Peyer's patch (tissue), 4 donors: ENCODE results near the gene ANK2.

Experiments used
- CTCF ChIP-seq, 6 experiments: fragments of 450-650 bp in 4 of 6; fragments of 200-600 bp in 2 of 6; sonication (generic) in 1 of 6; IDR thresholded peaks; one replicate each; pipeline ENCODE4 v1.5.1; 2017 to 2019; ENCODE audit warnings: antibody characterized with exemption in 6 of 6, mild to moderate bottlenecking in 3 of 6, moderate library complexity in 1 of 6
- POLR2A ChIP-seq, 2 donors: fragments of 450-650 bp; IDR thresholded peaks; one replicate each; pipeline ENCODE4 v1.5.1; 2017; ENCODE audit warnings: antibody characterized with exemption in 2 of 2, mild to moderate bottlenecking in 2 of 2, moderate library complexity in 2 of 2

GRCh38 chr4:113336556-113336955 is 287.1 kb downstream of the ANK2 start:
- no peak for TF ChIP-seq CTCF (IDR thresholded peaks at IDR 0.05)
- no peak for TF ChIP-seq POLR2A (IDR thresholded peaks at IDR 0.05)
